Pancreas (tissue), 10 donors: ENCODE results near the gene NDFIP1. TPM values are rescaled to one million over a fixed set of nuclear protein-coding genes. Genes with fewer than 3 reads are reported as not detected.

Source experiments
- ATAC-seq, 4 donors: fragments of 200-7000 bp; cut with Tn5 transposase; one replicate each; pipeline versions ENCODE4 v1.8.0 to v1.9.1; 2020; ENCODE audit warnings: mild to moderate bottlenecking in 4 of 4, moderate library complexity in 4 of 4
- DNase-seq, 6 donors: peaks; one replicate each; pipeline ENCODE4 v3.0.0-alpha.2; 2020
- FAIRE-seq: peaks from 2 replicates; lab custom pipeline; 2012; peaks lifted over from hg19 to GRCh38; lab: Jason Lieb, UNC
- H3K27ac ChIP-seq, 4 donors: fragments of 200-600 bp; sonication (generic); 1 replicate in 3 of 4; 2 replicates in 1 of 4; pipeline versions ENCODE4 v1.5.0 to v1.8.0; 2020
- H3K27me3 ChIP-seq, 4 donors: fragments of 200-600 bp; one replicate each; pipeline ENCODE4 v1.8.0; 2021
- H3K36me3 ChIP-seq, 3 donors: fragments of 200-600 bp; sonication (generic) in 1 of 3; one replicate each; pipeline versions ENCODE4 v1.5.0 to v1.8.0; 2020 to 2021
- H3K4me1 ChIP-seq, 3 donors: fragments of 200-600 bp; one replicate each; pipeline ENCODE4 v1.8.0; 2021
- H3K4me3 ChIP-seq, 4 donors: fragments of 200-600 bp; sonication (generic) in 2 of 4; one replicate each; pipeline versions ENCODE4 v1.5.0 to v1.8.0; 2020 to 2021
- H3K9me3 ChIP-seq, 4 donors: fragments of 200-600 bp; one replicate each; pipeline ENCODE4 v1.8.0; 2021
- WGBS, 2 donors: extraction: QIAGEN DNeasy Blood & Tissue Kit; methylation state at CpG; one replicate each; pipeline ENCODE4 v1.1.7; 2013; 5-methylcytosine and 5-hydroxymethylcytosine counted together
- intact Hi-C, 3 donors: fragments of 100-400 bp; cut with DNase I; formaldehyde crosslinking; loops; one replicate each; pipeline versions ENCODE4 v1.11.1 to v1.14.2; 2022
- polyA plus RNA-seq, 2 donors: library from polyadenylated mRNA; stranded (reverse); fragments of 200-250 nt; gene quantifications; one replicate each; pipeline ENCODE4 v1.2.3, GENCODE V29; 2013
- total RNA-seq, 6 donors: library from RNA; stranded (reverse); fragmentation: NEBNext Ultra II Directional in 4 of 6; extraction: Animal tissue kit (Norgen Biotek cat#: 25700) in 4 of 6; gene quantifications; one replicate each; pipeline versions ENCODE4 v1.2.1 to v1.2.4, GENCODE V29; 2021 to 2023
- TF ChIP-seq, protein P1 (sequence below), 4 donors: fragments of 200-600 bp; sonication (generic) in 3 of 4; IDR thresholded peaks; one replicate each; pipeline versions ENCODE4 v1.5.0 to v1.8.0; 2021; ENCODE audit warnings: antibody characterized with exemption in 4 of 4
- donor health status: healthy with polysubstance abuse.
- donor health status: DM: no; HTN: no; CAD: no; lungs with moderate emphysema.
- donor health status: DM: no; HTN: no; CAD: no.
- donor health status: control.
- donor health status: control.
- donor health status: Bipolar disorder and iron deficiency.
- donor health status: DM: yes; HTN: yes; CAD: no.
- donor health status: DM: no; HTN: no; CAD: no.
- donor health status: DM: no; HTN: no; CAD: no.
- donor health status: DM: yes; HTN: yes; CAD: no.

NDFIP1 gene
- total and polyA plus RNA-seq, 8 donors: 15.7 to 50.1 (median 33.7) TPM

DNA sequence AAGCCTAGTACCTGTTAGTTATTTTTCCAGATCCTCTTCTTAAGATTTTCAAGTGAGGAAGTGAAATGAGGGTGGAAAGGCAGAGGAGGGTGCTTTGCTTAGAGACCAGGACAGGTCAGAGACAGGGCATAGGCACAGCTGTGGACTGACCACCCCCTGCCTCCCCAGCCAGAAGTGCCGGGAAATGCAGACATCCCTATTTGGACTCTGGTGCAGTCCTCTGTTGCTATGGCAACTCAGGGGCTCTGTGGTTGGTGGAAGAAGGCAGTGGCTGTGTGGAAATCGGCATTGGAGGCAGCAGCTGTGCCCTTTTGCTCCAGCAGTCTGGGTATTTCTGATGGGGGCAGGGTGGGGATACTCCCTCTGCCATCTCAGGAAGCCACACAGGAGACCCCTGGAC lies 43.3 kb upstream of the NDFIP1 start:
- ATAC-seq (peak in 2 of 4 donors; percentile 47 to 68), DNase-seq (no peak), FAIRE-seq (no peak)
- H3K9me3 ChIP-seq: no peaks in the 10 kb centered on the region
- intact Hi-C loops: no loop called here
- no peaks in the 10 kb centered on the region for H3K4me1 ChIP-seq
- H3K27me3 ChIP-seq: no peaks in the 10 kb centered on the region
- TF ChIP-seq, protein P1, sequence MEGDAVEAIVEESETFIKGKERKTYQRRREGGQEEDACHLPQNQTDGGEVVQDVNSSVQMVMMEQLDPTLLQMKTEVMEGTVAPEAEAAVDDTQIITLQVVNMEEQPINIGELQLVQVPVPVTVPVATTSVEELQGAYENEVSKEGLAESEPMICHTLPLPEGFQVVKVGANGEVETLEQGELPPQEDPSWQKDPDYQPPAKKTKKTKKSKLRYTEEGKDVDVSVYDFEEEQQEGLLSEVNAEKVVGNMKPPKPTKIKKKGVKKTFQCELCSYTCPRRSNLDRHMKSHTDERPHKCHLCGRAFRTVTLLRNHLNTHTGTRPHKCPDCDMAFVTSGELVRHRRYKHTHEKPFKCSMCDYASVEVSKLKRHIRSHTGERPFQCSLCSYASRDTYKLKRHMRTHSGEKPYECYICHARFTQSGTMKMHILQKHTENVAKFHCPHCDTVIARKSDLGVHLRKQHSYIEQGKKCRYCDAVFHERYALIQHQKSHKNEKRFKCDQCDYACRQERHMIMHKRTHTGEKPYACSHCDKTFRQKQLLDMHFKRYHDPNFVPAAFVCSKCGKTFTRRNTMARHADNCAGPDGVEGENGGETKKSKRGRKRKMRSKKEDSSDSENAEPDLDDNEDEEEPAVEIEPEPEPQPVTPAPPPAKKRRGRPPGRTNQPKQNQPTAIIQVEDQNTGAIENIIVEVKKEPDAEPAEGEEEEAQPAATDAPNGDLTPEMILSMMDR (IDR thresholded peaks at IDR 0.05): no peak
- no peak overlapping the region for H3K27ac ChIP-seq
- 64 to 67% methylated on average over 2 of the region's 2 CpGs for WGBS, 2 donors
- H3K36me3 ChIP-seq: no peaks in the 10 kb centered on the region
- no peak overlapping the region for H3K4me3 ChIP-seq

DNA sequence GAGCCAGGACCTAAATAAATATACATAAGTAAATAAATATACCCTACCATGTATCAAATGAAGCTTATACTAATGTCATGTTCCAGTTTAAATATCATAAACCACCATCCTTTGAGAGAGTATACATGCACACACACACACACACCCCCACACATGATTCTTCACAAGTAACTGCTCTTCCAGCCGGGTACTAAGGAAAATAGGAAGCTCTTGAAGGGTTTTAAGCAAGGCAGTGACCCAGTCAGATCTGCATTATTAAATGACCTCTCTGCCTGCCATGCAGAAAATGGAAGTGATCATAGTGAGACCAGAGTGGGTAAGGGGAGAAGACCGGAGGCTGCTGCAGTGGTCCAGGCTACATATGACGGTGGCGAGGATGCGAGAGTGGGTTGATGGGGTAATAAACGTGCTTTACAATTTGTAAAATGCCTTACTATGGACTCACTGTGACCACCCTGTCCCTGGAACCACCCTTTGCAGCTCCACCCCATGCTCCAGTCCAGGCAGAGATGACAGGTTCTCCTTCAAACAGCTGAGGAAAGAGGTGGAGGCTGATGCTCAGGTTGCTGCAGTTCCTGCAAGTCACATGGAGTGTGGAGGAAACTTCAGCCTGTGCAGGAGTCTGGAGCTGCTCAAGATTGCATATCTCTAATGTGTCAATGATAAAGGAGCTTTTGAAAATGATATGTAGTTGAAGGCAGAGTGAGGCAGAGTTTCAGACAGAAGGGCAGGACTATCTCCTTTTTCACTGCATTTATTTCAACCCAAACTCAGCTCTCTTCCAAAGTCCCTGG lies 38.8 kb upstream of the NDFIP1 start:
- no peak for ATAC-seq
- FAIRE-seq: no peak
- WGBS, 2 donors: 77 to 87% methylated on average over 6 of the region's 6 CpGs

DNA sequence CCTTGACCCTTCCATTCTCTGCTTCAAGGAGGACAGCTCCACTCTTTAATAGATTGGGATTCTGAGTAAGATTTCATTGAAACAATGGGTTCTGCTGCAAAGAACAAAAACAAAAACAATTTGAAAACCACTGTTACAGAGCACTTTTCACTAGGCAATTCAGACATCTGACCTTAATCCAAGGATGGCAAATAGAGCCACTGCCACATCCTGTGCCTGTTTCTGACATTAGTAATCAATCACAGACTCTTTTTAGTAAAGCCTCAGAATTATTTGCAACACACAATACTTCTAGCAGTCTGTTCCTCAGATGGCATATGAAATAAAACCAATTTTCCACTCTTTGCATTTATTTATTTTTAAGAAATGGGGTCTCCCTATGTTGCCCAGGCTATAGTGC lies 37.8 kb upstream of the NDFIP1 start:
- Histone ChIP-seq H3K27ac (no peak overlapping the region), H3K9me3 (no peaks in the 10 kb centered on the region), H3K4me3 (no peak overlapping the region), H3K27me3 (no peaks in the 10 kb centered on the region), H3K4me1 (no peaks in the 10 kb centered on the region), H3K36me3 (no peaks in the 10 kb centered on the region)
- DNase-seq (no peak), ATAC-seq (no peak), FAIRE-seq (no peak)
- intact Hi-C loops: no loop called here
- TF ChIP-seq, protein P1 (IDR thresholded peaks at IDR 0.05): no peak

More for the DNA sequence above, 38.8 kb upstream of the NDFIP1 start:
- Histone ChIP-seq H3K36me3 (no peaks in the 10 kb centered on the region), H3K4me1 (no peaks in the 10 kb centered on the region), H3K27me3 (no peaks in the 10 kb centered on the region), H3K27ac (no peak overlapping the region), H3K9me3 (no peaks in the 10 kb centered on the region), H3K4me3 (no peak overlapping the region)
- DNase-seq: no peak
- TF ChIP-seq, protein P1 (IDR thresholded peaks at IDR 0.05): no peak
- intact Hi-C loops: no loop called here

DNA sequence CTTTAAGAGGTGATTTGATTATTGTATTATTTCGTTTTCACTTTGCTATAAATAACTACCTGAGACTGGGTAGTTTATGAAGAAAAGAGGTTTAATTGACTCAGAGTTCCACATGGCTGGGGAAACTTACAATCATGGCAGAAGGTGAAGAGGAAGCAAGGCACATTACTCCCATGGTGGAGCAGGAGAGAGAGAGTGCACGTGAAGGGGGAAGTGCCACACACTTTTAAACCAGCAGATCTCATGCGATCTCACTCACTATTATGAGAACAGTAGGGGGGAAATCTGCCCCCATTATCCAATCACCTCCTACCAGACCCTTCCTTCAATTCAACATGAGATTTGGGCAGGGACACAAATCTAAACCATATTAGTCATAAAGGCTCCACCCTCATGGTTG lies 36.1 kb upstream of the NDFIP1 start:
- Histone ChIP-seq H3K27me3 (no peaks in the 10 kb centered on the region), H3K4me3 (no peak overlapping the region), H3K4me1 (no peaks in the 10 kb centered on the region), H3K27ac (no peak overlapping the region), H3K36me3 (no peaks in the 10 kb centered on the region), H3K9me3 (no peaks in the 10 kb centered on the region)
- WGBS, 2 donors: 72 to 76% methylated on average over 3 of the region's 3 CpGs
- TF ChIP-seq, protein P1 (IDR thresholded peaks at IDR 0.05): no peak
- ATAC-seq: no peak
- no peak for FAIRE-seq
- intact Hi-C loops: no loop called here
- DNase-seq: no peak

DNA sequence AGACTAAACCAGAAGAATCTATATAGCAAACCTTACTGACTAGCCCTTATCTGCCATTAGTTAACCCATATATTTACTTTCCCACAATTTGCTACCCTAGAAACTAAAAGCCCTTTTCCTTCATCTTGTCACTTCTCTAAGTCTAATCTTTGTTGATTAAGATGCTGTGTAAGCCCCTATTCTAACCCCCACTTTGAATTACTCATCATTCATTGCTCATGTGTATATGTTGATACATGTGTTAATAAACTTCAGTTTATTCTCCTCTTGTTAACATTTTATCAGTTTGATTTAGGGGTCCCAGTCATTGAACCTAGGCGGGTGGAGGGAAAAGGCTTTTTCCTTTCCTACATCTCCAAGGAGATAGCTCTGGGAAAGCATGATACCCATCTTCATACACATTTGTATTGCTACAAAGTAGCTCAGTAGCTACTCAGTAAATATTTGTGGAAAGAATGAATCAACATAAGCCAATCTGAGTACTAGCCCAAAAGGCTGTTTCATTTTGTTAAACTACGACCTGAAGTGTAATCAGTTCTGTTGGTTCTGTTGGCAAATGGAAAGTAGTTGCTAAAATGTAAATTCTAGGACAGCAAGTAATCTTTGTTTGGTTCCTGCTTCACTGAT lies 35.1 kb upstream of the NDFIP1 start:
- WGBS, 2 donors: 61 to 69% methylated on average over 2 of the region's 2 CpGs
- no peak for DNase-seq
- no peaks in the 10 kb centered on the region for H3K27me3 ChIP-seq
- H3K4me3 ChIP-seq: no peak overlapping the region
- no peak for FAIRE-seq
- no peaks in the 10 kb centered on the region for H3K9me3 ChIP-seq
- H3K27ac ChIP-seq: no peak overlapping the region
- no peaks in the 10 kb centered on the region for H3K4me1 ChIP-seq
- TF ChIP-seq, protein P1 (IDR thresholded peaks at IDR 0.05): no peak
- intact Hi-C loops: no loop called here
- no peaks in the 10 kb centered on the region for H3K36me3 ChIP-seq
- ATAC-seq: peak in 1 of 4 donors; percentile 55
